ENCODE data around the gene MGST1.
A peak's percentile ranks its signal among the peaks of the same experiment; 100 is the strongest.

Gene MGST1, protein sequence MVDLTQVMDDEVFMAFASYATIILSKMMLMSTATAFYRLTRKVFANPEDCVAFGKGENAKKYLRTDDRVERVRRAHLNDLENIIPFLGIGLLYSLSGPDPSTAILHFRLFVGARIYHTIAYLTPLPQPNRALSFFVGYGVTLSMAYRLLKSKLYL

DNA sequence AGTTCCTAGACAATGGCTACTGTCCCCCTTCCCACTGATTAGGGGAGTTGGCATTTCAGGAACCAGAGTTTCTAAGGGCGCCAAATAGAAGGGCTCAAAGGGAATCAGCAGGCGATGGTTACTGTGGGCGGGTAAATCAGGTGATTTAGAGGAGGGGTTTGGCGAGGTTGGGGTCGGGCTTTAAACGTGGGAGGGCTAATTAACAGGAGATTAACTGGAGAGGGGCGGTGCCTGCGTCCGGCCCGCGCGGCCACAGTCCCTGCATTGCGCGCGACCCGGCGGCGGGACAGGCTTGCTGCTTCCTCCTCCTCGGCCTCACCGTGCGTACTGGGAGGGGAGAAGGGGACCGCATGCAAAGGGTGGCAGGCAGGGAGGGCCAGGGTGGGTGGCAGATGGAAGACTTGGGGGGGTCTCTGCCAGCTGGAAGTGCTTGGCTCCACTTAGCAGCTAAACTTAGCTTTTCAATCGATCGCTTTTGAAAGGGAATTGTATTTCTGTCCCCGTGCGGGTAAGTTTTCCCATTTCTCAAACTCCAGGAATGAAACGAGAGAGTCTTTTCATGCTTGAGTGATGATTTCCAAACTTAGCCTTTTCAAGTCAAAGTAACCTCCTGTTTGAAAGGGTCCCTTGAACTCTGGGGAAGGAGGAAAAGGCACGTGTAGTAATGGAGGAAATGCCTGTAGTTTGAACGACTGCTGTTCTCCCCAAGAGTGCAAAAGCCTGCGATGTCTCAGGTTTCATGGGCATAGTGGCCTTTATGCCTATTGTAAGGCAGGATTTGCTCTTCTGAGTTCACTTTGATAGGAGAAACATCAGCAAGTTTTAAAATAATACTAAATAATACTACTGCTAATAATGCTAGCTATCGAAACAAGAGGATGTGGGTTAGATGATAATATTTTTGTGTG, at the start of gene MGST1:
TSS of gene MGST1 (plus strand) at position 255 of the 908 bp plus-strand sequence. CDS start 6,608 bp downstream, outside the sequence.
- peak; percentile 70 for DNase-seq

DNA sequence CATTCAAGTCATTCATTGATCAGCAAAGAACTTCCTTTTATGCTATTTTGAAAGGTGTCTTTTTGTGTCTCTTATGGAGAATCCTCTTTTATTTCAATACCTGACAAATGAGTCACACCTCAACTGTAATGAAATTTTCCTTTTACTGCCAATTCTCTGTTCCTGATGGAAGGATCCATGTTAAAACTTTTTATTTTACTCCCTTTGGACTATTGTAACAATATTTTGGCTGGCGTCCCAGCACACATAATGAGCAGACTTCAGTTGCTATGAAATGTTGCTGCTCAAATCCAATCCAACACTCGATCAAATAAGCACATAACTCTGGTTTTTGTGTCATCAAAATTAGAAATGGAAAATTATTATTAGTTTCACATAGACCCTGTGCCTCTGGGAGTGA, 48.0 kb upstream of the MGST1 start:
- DNase-seq, result no peak

DNA sequence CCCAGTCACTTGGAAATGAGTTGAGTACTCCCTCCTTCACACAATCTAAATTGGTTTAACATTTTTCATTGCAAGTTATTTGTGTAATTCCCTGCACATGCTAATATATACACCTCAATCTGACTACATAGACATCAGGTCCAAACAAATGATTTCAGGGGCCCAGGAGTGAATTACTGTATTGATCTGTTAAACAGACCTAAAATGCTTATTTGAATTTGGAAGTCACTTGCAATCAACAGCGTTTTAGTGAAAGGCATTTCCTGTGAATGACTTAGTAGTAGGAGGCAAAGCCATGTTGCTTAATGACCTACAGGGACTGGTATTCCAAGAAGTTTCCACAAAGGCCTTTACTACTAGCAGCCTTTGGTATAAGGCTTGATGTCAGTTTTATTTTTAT, 47.3 kb upstream of the MGST1 start:
- no peak for DNase-seq

DNA sequence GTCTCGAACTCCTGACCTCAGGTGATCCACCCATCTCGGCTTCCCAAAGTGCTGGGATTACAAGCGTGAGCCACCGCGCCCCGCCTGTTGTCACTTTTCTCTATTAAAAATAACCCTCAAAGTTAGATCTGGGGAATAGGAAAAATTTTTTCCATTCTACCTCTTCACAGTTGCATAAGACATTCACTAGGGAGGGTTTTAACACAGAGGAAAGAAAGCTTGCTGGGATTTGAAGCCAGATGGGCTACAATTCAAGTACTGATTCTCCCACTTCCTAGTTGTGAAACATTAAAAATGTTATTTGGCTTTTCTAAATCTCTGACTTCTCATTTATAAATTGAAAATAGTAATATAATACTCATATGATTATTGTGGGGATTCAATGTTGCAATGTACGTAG, 46.7 kb upstream of the MGST1 start:
- no peak for DNase-seq

DNA sequence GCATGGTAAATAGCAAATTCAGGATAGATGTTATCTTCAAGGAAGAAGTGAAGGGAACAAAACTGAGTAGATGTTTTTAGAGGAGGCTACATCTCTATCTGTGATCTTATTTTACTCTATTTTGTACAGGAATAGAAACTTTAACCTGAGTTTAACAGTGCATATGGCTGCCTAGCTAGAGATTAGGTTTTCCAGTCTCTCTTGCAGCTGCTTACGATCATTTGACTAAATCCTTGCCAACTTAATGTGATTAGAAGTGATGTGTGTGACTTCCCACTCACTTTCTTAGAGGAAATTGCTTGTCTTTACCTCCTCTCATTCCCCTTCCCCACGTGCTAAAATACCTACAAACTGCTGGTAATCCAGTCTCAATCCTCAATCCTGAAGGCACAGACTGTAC, 43.5 kb upstream of the MGST1 start:
- DNase-seq, result no peak

DNA sequence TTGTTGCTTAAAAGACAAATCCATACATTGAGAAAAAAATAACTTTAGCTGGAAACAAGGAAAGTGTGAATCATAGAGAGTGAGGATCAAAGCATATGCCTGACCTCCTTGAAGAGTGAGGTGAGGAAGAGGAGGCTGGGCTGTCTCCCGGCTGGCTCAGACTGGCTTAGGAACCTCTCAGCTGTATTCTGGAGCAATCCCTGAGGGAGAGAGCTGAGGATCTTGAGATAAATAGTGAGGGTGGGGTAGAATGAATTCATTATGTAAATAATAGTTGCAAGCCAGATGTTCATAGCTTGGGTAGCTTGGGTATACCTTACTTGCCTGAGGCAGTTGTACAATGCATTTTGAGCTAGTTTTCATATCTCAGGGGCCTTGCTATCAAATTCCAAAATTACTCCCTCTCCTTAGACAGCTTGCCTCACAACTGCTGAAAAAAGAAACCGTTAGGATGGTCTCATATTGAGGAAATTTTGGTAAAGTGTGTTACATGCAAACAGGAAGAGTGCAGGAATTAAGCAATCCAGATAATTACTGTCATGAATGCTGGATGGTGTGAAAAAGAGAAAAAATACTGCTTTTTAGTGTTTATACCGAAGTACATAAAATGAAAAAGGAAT, 39.5 kb upstream of the MGST1 start:
- no peak for DNase-seq

DNA sequence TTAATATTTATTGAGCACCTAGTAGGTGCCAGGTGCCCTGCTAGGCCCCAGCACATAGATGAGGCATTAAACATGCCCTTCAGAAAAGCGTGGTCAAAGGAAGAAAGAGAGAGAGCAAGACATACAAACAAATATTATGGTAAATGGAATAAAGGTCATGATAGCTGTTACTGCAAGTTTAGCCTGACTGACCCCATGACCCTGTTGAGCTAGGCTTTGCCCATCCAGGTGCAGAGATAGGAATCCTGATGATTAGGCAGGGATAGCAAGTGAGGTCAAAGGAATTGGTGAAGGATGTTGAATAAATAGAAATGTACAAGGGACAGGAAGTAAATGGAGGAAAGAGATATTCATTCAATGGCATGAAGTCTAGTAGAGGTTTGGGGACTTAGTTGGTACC, 36.5 kb upstream of the MGST1 start:
- no peak for DNase-seq

DNA sequence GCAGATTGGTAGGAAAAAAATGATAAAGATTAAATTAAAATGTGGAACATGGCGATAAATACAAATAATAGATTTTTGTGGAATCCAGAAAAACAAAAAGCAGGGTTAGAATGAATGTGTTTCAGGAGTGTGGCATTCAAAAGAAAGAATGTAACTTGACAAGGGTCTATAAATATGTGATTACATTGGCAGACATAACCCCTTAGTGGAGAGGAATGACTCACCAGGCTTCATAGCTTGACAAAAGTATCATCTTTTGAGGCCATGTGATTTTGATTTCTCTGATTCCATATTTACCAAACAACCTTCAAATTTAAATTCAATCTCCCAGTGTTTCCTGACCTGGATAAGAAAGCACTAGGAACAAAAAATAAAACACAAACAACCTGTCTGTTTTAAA, 24.4 kb upstream of the MGST1 start:
- DNase-seq, result peak; percentile 14

DNA sequence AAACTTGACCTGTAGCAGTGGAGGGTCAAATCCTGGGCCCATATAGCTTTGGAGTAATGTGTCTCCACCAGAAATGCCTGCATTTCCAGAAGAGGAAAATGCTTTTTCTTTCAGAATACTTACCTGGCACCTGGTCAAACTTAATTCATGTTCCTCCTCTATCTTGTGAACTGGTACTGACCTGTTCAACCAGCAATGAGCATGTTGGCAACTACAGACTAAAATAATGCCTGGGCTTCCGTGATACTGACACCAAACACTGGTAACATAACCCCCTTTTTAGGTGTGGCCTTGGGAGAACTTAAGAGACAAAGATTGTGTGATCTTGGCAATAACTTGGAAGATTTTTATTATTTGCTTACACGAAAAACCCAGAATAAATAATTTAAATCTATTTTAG, 23.8 kb upstream of the MGST1 start:
- DNase-seq, result no peak

DNA sequence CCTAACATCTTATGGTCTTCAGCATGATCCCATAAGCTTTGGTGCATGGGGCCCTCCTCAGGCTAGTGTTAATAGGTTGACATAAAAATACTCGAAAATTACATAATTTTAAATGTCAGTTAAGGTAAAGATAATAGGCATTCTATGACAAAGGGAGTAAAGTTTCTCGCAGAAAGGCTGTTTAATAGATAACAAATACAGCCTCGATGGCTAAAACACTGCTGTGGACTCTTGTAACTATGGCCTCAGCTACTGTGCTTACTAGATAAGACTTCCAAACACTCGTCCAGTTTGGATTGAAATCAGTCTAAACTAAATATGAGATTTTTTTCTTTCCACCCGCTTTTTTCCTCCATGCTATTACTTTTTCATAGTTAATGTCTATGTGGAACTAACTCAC, 23.2 kb upstream of the MGST1 start:
- no peak for DNase-seq

DNA sequence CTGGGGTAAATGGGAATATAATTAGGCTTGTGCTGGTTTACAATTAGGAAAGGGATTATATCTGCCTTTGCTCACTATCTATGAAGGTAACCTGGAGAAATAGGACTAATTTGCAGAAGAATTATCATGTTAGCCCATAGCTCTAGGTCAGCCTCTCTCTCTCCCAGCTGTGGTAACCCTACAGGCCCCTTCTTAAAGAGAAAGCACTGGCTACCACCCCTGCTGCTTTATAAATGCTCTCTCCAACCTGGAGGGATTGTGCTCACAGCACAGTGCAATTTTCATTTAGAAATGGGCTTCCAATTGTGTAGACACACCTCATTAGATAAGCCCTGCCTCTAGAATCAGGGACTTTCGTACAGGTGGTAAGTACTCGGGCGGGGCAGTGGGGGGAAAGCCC, 22.7 kb upstream of the MGST1 start:
- no peak for DNase-seq

DNA sequence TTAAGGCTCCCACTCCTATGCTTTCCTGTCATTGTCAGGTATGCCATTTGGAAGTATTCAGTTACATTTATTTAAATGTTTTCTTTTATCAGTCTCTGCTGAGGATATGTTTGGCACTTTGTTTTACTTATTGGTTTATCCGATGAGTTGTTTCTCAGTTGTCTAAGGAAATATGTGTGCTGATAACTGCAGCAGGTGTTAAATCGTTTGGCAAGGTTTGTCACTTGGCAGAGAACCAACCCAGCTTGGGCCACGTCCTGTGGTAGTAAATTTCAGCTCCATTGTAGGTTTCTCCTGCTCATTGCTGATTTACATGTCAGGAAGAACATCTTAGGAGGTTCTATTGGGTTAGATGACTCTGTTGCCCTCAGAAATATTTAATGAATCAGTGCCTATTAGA, 22.0 kb upstream of the MGST1 start:
- DNase-seq, result no peak

DNA sequence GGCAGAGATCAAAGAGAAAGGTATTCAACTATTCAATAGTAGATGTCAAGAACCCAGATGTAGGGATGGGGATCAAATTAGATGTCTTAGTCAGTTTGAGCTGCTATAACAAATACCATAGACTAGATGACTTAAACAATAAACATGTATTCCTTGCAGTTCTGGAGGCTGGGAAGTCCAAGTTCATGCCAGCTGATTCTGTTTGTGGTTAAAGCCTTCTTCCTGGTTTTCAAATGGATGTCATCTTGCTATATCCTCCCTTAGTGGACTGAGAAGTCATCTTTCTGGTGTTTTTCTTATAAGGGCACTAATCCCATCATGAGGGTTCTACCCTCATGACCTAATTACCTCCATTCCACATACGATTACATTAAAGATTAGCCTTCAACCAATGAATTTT, 19.5 kb upstream of the MGST1 start:
- no peak for DNase-seq

DNA sequence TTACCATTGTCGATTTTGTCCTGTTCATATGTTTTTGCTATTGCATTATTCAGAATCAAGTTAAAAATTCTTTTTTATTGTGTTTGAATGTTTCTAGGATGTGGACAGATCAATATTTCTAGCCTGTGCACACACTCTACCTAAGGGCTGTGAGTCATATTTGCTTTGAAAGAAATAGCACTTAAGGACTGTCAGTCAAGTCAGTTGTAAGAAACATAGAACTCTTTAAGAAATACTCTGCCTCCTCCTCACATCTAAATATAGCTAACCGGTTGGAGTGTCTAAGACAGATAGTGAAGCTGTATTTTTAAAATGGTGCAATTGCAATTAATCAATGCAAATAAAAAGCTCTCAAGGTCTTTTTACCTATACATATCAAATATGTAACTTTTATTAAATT, 17.9 kb upstream of the MGST1 start:
- no peak for DNase-seq

DNA sequence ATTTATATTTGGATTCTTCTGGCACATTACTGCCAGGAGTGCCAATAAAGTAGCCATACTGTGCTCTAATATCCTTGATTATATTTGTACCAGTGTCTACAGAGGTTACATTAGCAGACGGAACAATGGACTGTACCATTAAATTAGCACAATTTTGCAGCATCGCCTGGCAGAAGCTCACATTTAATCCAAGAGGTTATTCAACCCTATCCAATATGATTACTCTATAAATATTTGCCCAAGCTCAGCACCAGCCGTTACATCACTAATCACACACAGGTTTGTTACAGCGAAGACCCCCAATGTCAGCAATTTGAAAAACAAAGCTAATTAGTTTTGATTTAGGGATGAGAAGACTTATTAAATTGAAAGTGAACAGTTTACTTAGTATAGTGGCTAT, 16.9 kb upstream of the MGST1 start:
- DNase-seq, result no peak

DNA sequence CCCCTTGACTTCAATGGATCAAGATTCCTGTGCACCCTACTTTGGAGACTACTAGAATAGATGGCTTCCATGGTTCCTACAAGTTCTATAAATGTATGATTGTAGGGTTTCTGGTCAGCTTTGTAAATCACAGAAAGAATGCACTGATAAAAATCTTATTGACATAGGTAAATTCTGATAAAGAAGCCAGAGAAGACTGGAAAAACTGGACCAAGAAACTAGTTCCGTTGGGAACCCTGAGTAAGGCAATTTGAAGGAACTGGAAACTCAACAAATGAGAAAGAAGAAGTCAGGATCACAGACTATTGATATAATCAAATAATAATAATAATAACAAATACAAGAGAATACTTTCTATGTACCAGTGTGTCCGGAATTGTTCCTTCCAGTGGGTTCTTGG, 15.4 kb upstream of the MGST1 start:
- DNase-seq, result no peak

DNA sequence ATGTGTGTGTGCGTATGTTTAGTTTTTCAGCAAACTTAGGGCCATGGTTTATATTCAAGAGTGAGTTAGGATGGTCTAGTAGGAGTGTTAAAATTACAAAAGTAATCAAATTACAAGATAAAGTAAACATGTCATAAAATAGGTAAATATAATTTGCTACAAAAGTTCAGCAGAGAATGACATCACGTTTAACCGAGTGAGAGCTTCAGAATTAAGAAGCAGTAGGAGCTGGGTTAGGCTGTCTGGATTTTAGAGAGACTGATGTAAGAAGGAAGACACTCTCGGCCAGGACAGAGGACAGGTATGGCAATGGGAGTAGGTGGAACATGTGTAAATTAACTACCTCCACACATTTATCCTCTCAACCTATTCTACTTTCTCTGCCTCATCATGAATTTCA, 11.6 kb upstream of the MGST1 start:
- DNase-seq, result no peak

DNA sequence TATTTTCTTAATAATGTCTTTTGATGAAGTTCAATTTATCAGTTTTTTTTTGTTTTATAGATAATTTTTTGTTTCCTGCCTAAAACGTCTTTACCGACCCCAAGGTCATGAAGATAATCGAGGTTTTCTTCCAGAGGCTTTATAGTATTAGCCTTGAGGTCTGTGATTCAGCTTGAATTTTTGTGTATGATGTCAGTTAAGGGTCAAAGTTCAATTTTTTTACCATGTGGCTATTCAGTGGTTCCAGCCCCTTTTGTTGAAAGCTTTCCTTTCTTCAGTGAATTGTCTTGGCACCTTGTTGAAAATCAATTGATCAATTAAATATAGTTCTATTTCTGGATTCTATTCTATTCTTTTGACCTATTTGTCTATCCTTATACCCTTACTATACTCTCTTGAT, 3.2 kb upstream of the MGST1 start:
- peak; percentile 65 for DNase-seq

DNA sequence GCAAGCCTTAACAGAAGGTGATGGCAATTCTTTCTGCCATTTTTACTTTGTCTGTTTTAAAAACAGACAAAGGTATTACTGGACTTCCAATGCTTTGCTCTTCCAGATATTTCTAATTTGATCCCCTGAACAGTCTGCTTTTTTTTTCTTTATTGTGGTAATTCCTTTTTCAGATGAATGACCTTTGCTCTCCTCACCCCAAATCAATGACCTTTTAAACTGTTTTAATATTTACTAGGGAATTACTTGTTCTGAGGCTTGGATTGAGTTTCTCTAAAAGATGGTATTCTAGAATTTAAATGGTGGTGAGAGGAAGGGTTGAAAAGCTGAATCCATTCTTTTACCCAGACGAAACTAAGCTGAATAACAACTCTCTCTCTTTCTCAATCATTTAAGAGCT, 2.3 kb upstream of the MGST1 start:
- no peak for DNase-seq

DNA sequence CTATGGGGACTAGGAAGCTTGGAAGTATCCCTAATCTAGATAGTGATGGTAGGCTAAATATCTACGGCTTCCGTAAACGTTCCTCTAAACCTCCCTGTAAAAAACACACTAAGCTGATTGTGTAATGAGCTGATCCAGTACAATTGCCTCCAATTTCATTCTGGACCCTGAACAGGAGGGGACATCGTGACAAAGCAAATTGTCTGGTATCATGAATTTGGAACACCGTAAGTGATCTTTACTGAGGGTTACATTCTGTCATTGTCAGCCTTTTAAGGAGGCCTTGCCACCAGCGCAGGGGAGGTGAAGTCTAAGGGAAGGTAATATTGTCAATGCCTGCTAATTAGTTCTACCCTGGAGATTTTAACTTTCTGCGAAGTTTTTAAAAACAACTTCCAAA, 487 bp upstream of the MGST1 start:
- DNase-seq, result no peak

DNA sequence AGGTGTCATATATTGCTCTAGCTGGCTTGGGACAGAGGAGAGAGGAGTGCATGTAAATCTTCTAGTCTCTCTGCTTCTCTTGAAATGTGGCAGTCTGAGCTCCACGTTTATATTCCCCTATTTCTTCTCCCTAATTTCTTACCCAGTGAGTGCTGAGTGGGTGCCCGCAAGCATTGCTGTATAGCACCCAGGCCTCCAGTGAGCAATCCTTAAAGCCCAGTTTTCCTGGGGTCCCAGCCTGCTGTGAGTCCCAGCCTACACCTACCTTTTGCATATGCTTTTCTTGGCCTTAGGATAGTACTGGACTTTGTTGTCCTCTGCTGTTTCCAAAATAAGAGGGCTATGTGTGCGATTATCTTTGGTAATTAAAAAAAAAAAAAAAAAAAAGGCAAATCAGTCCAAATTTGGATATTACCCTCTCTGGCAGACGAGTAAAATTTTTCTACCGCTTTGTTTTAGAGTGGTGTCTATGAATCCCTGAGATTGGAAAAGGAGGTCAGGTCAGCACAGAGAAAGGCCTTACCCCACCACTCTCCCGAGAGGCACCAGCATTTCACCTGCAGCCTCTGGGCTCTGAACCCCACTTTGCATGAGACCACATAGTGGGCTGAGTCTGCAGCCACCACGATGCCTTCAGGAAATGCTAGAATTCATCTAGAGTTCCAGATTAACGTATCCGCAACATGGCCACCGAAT, 1.1 kb downstream of the MGST1 start:
- DNase-seq, result peak; percentile 18

DNA sequence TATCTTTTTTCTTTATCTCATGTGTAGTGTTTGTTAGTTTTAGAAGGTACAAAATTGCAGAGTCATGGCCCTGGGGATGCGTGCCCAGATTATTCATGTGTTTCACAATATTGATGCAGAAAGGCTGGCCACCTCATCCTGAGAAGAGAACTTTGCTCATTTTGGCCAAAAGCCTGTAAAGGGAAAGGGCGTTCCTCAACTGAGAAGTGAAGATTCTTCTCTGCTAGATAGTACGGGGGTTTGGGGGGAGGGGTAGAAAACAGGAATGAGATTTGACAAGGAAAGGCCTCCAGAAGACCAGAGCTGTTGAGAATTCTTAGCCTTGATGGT, 1.7 kb downstream of the MGST1 start:
- peak; percentile 93 for DNase-seq

DNA sequence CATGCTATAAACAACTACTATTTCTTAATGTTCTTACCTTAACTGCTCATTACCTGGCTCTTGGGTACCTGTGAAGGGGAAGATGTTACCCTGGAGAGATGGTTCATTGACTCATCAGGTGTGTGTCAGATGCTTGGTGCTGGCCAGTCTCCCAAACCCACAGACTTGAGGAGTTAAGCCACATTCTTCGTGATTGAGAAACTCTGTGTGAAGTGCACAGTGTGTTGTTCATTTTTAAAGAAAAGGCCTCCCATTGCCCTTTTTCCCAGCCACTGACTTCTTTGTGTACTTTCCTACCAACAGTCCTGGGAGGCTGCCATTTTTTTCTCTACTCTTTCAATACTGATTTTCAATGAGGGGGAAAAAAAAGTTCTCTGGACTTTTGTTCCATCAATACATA, 3.2 kb downstream of the MGST1 start:
- peak; percentile 94 for DNase-seq

DNA sequence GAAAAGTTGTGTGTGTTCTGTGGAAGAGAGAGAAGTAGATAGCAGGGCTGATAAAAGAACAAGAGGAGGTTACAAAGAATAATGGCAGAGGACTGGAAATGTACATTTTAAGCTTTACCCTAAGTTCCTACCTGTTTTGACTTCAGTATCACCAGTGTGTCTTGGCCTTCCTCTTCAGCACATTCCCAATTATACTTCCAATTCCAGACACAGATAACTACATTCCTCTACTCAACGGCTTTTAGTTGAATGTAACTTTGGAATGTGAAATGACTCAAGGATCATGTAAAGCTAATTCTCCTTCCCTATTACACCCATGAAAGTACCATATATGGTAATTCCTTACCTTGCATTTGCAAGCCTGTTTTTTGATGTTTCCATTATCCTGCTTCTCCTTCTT, 5.0 kb downstream of the MGST1 start:
- DNase-seq, result peak; percentile 86

Measured in HCEC 1CT (cell line).